Dermis blood vessel endothelial cell (primary cell): ENCODE measurements around the gene SRPK1. TPM values are rescaled to one million over a fixed set of nuclear protein-coding genes. Genes with fewer than 3 reads are reported as not detected.
A peak's percentile ranks its signal among the peaks of the same experiment; 100 is the strongest.

Source experiments
- DNase-seq: peaks from one replicate; pipeline ENCODE4 v3.0.0; 2010
- total RNA-seq: library from RNA; depleted of rRNA; stranded (reverse); fragments of >200 nt; gene quantifications from 2 replicates; pipeline ENCODE4 v1.2.3, GENCODE V29; 2014

Gene SRPK1
- total RNA-seq, 1 donor from 2014 or later, result 68.4 TPM

DNA sequence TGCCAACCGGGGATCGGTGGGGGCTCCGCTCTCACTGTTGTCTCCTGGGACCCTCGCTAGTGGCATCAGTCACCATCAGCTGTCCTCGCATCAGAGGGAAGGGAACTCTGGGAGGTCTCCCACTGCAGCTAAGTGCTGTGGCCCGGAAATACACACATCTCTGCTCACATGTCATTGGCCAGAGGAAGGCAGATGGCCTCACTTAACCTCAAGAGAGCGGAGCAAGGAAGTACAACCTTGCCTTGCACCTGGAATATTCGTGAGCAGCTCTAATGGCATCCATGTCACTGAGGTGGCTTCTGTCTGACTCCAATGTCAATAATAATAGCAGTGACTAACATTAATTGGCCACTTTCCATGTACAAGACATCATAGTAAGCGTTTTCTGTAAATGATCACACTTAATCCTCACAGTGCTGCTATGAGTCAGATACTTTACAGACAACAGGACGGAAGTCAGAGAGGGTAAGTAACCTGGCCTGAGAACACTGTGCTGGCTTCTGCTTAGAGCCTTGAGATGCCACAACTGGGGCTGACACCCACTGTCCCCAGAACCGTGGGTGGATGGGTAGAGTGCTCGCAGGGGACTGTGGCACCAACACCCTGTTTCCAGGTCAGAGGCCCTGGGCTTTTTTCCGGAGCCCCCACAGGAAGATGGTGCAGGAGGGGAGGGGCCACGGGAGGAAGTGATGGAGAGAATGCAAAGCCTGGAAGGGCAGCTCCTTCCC, 109.8 kb downstream of the SRPK1 start:
- peak; percentile 71 for DNase-seq

DNA sequence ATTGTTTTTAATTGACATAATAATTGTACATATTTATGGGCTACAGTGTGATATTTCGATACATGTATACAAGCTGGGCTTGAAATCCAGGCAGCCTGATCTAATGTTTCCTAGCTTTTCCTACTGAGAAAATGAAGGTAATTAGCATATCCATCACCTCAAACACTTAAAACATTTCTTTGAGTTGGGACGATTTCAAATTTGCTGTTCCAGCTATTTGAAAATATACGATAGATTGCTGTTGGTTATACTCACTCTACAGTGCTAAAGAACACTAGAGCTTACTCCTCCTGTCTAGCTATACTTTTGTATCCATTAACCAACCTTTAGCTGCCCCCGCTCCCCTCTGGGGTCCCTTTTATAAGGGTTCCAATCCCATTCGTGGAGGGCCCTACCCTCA, 111.1 kb downstream of the SRPK1 start:
- no peak for DNase-seq

GRCh38 chr6:35808688-35809087, 112.2 kb downstream of the SRPK1 start:
- DNase-seq, result no peak

DNA sequence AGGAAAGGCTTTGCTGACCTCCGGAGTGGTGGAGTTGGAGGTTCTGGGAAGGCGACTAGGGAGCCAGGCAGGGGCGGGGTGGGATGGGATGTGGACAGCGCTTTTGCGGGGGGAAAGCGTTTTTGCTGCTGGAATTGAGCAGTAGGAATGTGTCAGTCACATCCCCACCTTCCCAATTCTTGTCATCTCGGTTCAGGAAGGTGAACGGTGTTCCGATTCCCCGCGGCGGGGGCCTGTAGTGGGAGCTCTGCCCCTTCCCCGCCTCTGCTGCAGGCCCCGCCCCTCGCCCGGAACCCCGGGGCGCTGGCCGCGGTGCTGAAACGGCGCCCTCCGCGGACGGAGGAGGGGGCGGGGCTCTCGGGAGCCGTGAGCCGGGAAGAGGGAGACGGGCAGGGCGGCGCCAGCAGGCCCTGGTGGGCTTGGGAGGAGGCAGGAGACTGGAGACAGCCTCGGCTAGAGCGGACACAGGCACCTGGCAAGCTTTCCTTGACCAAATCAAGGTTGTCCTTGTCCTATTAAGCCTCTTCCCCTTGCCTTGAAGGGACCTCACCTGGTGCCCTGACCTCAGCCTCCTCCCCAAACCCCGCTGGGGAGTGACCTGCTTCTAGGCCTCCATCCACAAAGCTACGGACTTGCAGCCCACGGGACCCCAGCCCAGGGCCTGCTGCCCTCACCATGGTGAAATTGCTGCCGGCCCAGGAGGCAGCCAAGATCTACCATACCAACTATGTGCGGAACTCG, 115.7 kb downstream of the SRPK1 start, which contains the start of gene LHFPL5:
LHFPL5 (plus strand) TSS at position 357 of the 741 bp plus-strand sequence; CDS start at position 676, 319 bp downstream.
- DNase-seq, result peak; percentile 53

DNA sequence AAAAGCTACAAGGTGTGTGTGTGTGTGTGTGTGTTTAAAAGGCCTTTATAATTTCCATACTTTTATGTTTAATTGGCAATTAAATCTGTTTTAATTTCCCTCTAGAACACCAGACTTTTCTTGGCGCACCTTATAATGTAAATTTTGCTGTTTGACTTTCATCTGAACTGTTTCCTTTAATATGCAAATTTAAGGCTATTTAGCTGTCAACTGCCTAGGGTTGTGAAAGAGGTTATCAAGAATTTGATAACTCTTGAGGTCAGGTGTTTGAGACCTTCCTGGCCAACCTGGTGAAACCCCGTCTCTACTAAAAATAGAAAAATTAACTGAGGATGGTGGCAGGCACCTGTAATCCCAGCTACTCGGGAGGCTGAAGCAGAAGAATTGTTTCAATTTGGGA, 119.8 kb downstream of the SRPK1 start:
- DNase-seq, result no peak

DNA sequence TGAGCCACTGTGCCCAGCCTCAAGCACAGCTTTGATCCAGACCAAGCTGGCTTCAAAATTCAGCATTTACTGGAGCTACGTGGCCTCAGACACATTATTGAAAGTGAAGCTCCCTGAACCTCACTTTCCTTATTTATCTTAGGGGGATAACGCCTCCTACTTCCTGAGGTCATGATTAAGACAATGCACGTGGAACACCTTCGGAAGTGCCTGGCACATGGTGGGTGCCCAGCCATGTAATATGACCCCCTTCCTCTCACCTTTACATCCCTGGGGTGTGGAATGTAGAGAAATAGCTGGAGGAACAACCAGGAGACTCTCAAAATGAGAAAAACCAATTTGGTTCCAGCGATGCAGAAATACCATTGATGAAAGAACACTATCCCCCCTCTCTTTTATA, 122.2 kb downstream of the SRPK1 start:
- DNase-seq, result no peak

- DNase-seq, result no peak
Measured at GRCh38 chr6:35797837-35798526, 122.9 kb downstream of the SRPK1 start.

- DNase-seq, result no peak
Measured at GRCh38 chr6:35796236-35796635, 124.7 kb downstream of the SRPK1 start.

DNA sequence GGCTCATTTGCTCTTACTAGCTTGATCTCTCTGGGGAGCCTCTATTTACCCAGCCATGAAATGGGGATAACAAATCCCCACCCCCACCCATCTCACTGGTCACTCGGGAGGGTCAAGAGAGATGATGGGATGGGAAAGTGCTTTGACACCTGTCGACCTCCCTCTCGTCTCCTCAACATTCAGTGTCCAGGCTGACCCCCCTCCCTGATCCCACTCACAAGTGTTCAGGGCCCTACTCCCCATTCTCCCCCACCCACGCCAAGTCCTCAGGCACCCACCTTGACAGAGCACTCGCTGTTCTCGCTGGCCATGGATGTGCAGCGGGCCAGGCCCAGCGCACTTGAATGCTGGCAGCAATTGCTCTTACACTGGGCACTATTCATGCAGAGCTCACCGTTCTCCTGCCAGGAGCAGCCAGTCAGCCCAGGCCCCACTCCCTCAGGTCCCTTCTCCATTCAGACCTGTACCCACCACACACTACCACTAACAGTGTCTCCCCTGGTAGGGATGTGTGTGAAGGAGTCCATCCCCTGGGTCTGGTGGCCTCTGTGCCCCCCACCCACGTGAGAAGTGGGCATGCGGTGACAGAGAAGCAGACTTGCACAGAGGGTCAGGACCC, 125.3 kb downstream of the SRPK1 start:
- DNase-seq, result no peak

DNA sequence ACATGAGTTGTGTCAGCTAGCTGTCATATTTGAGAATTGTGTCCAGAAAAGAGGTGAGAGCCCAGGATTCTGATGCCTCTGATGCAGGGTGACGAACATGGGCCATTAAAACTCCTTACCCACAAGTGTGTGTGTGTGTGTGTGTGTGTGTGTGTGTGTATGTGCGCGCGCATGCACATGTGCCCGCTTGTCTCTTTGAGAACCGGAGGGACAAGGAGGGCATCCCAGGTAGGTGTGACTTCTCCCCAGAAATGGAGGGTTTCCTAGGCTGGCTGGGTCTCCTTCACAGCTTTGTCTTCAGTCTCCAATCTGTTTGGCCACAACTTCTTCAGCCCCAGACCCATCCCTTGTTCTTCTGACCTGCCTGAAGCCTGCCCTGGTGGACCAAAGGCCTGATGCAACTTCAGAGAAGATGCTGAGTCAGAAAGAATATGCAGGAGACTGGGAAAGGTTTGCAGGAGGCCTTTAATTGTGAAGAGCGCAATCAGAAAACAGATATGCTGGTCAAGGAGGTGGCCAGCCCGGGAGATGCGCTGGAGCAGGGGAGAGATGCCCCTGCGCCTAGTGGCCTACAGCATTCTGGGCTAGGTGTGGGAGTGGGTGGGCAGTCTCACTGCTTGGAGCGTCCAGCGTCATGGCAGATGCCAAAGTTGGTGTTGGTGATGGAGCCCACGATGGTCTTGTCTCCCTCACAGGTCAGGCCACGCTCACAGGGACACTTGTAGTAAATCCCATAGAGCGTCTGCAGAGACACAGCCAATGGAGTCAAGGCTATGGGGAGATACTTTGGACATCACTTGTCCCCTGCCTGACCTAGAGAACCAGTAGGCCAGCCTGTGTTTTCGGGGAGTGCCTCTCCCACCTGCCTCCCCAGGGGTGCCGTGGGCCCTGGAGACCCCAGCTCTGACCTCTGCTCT, 126.1 kb downstream of the SRPK1 start:
- DNase-seq, result no peak

DNA sequence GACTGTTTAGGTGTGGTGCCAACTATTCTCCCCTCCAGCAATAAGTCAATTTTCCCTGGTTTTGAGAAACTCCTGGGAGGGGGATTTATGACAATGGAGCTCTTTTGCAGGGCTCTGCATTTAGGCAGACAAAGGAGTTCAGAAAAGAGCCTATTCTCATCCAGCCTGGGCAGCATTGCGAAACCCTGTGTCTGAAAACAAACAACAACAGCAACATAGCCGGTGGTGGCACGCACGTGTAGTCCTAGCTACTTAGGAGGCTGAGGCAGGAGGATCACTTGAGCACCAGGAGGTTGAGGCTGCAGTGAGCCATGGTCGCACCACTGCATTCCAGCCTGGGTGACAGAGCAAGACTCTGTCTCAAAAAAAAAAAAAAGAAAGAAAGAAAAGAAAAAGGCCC, 130.2 kb downstream of the SRPK1 start:
- DNase-seq, result no peak

- no peak for DNase-seq
Measured at GRCh38 chr6:35788423-35788982, 132.4 kb downstream of the SRPK1 start.

- no peak for DNase-seq
Measured at GRCh38 chr6:35787266-35788218, 133.4 kb downstream of the SRPK1 start.

- DNase-seq, result no peak
Measured at GRCh38 chr6:35786810-35787209, 134.1 kb downstream of the SRPK1 start.

- DNase-seq, result no peak
Measured at GRCh38 chr6:35786272-35786671, 134.6 kb downstream of the SRPK1 start.

GRCh38 chr6:35784200-35784599, 136.7 kb downstream of the SRPK1 start:
- DNase-seq, result no peak
